GM12874 (cell line): ENCODE results near the gene SND1.

ENCODE experiments used
- CTCF ChIP-seq: IDR thresholded peaks from 2 replicates; pipeline ENCODE4 v1.5.1; 2011; ENCODE audit warnings: low read depth, mild to moderate bottlenecking, control low read depth, low read length, moderate library complexity; ENCODE audit not compliant: insufficient read depth

The SND1 gene

GRCh38 chr7:127761196-127761595, 109.2 kb downstream of the SND1 start:
- no peak for TF ChIP-seq CTCF

GRCh38 chr7:127764681-127765080, 112.7 kb downstream of the SND1 start:
- TF ChIP-seq CTCF = no peak

- no peak for TF ChIP-seq CTCF
Measured at GRCh38 chr7:127765150-127765549, 113.2 kb downstream of the SND1 start.

- no peak for TF ChIP-seq CTCF
Measured at GRCh38 chr7:127766831-127767459, 115.0 kb downstream of the SND1 start.

- no peak for TF ChIP-seq CTCF
Measured at GRCh38 chr7:127768241-127768640, 116.2 kb downstream of the SND1 start.

DNA sequence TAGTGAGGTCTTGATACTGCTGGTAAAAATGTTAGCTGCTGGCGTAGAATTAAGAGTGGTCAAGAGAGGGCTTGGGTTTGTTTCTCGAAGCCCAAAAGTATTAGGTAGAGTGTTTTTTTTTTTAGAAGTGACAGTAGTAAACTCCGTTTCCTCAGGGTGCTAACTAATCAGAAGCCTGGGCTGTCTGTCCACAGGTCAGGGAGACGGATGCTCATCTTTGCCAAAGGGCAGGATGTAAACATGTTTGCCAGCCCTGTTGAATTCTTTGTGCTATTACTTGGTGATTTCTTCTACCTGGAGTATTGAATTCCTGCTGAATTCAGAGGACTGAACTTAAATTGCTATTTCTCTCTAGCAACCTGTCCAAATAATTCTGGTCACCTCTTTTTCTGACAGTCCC, 117.1 kb downstream of the SND1 start:
- no peak for TF ChIP-seq CTCF

DNA sequence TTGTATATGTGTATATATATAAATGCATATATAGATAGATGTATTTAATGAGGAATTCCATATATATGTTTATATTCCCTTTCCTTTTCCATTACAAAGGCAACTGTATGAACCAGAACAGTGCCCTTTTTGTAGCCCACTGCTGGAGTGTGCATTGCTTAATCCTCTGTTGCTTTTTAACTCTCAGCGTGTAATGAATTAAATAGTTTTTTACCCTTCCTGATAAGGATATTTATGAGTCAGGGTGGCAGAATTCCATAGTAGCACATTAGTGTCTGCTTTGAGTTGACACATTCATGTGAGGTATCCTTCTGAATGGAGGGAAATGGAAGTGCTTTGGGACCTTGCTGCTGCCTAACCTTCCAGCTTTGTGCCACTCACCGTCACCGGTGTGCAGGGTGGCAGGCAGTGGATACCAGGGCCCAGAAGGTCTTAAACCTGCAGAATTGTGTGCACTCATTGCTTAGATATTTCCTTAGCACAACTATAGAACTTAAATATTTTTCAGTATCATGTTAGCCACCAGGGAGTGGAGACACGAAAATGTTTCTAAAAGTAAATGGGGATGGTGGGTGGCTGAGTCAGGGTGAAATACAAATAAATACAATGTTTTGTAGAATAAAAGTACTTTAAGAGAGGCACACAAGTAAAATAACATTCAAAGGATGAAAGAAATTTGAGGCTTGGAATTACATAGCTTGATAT, 117.9 kb downstream of the SND1 start:
- no peak for TF ChIP-seq CTCF
